Fibroblast of skin of left quadriceps (primary cell): Measurements from ENCODE around the gene SIRPD.

Experiments
- DNase-seq, 2 experiments: peaks; one replicate each; pipeline ENCODE4 v3.0.0-alpha.2; 2013; ENCODE audit warnings: low read depth in 2 of 2

Gene SIRPD

GRCh38 chr20:1494436-1494835 is 63.1 kb downstream of the SIRPD start:
- DNase-seq, result no peak

GRCh38 chr20:1493536-1493935 is 64.0 kb downstream of the SIRPD start:
- no peak for DNase-seq

- DNase-seq, result no peak
These were observed 65.5 kb downstream of the SIRPD start for GRCh38 chr20:1491860-1492642.

- no peak for DNase-seq
These were observed 66.1 kb downstream of the SIRPD start, which contains the start of gene SIRPB2 for GRCh38 chr20:1491281-1491840. TSS of gene SIRPB2 (minus strand) at chr20:1491420. CDS start at chr20:1491359, 61 bp downstream.

- DNase-seq, result no peak
These were observed 66.8 kb downstream of the SIRPD start for GRCh38 chr20:1490643-1491195.

- no peak for DNase-seq
These were observed 67.6 kb downstream of the SIRPD start for GRCh38 chr20:1489764-1490436.

- DNase-seq, result no peak
These were observed 68.2 kb downstream of the SIRPD start for GRCh38 chr20:1489325-1489724.

- no peak for DNase-seq
These were observed 70.9 kb downstream of the SIRPD start for GRCh38 chr20:1486566-1486965.

- DNase-seq, result no peak
These were observed 72.9 kb downstream of the SIRPD start for GRCh38 chr20:1484438-1485116.
